ENCODE measurements around the gene GARS1. TPM values are rescaled to one million over a fixed set of nuclear protein-coding genes. Genes with fewer than 3 reads are reported as not detected.

The GARS1 gene
- total and polyA plus RNA-seq, 9 of the 15 experiments (the other 6 are each of a cell fraction or from before 2014, with no cell fraction given), result 142 to 769 (median 272) TPM

DNA sequence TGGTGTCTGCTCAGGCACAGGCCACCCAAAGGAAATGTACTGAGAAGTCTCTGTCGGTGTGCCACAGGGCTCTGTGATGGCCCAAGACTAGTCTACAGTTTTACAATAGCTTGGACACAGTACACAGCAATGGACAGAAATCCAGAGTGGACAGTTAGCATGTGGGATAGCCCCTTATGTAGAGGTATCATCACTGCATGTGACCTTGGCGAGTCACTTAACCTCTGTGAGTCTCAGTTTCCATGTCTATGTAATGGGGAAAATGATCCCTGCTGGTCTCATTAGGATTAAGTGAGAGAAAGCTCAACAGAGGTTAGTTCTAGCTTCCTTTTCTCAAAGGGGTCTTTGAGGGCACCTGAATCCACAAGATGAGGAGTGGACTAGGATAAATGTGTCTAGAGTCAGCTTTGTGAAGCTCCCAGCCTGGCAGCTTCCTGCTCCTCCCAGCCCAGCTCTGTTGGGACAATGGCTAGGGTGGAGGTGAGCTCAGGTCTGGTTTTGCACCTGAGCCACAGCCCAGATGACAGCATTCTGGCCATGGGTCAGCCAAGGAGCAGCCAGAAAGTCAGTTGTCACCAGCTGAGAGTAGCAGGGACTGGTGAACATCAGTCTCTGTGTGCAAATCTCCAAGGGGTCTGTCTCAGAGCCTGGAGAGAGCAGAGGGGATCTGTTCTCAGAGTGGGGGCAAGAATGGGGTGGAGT is 69.7 kb downstream of the GARS1 start:
- CTCF ChIA-PET (ENCODE audit: low intra/inter-chr PET ratio), result no interaction called here
- no peak overlapping the region for H3K27ac ChIP-seq (ENCODE audit: extremely low read depth, low read depth, low read length)
- intact Hi-C loops (cut with micrococcal nuclease), result no loop called here
- no peak overlapping the region for H3K4me3 ChIP-seq
- WGBS (ENCODE audit: insufficient coverage, low coverage, missing lambda C conversion rate), result 0% methylated on average over 2 of the region's 2 CpGs
- no peaks in the 10 kb centered on the region for H3K79me2 ChIP-seq (ENCODE audit: control insufficient read depth, insufficient read depth, low read length)
- peaks cover 4 to 52% of the 10 kb centered on the region in 2 experiments; a peak in 3 of 5 replicates for H3K27me3 ChIP-seq (ENCODE audit: control insufficient read depth in 2 of 2, insufficient read depth in 2 of 2, low read length in 2 of 2)
- H3K9me3 ChIP-seq (replicated peaks; ENCODE audit: control insufficient read depth, insufficient read depth, low read depth, low read length), result no peaks in the 10 kb centered on the region
- in situ Hi-C loops (cut with MboI), result no loop called here
- peaks cover 6% of the 10 kb centered on the region; the same call in 1 of the 2 replicates for H4K20me1 ChIP-seq (replicated peaks; ENCODE audit: control insufficient read depth, insufficient read depth, low read length)
- no peak overlapping the region for H2AFZ ChIP-seq (ENCODE audit: low read depth, low read length)
- POLR2A ChIA-PET, result interaction anchor here (0.6 to 1.4 kb wide), 8 partner anchors 10 to 711 kb away, joined by 3 to 4 read pairs (median 4); no protein-coding TSS in a partner anchor
- no peak for FAIRE-seq
- no peak for ATAC-seq
- H3K4me1 ChIP-seq (replicated peaks in 1 of 2; ENCODE audit: control insufficient read depth in 2 of 2, insufficient read depth in 2 of 2, low read length in 2 of 2), result no peaks in the 10 kb centered on the region
- TF ChIP-seq FOSL1 (tag; conservative IDR thresholded peaks at IDR 0.05) (no peak), ESRRA (IDR thresholded peaks at IDR 0.05; ENCODE audit: borderline replicate concordance, low read depth) (peak; percentile 69; the same call in 1 of the 2 replicates), MLLT1 (IDR thresholded peaks at IDR 0.05) (no peak), HMG20B (CRISPR knock-in tag; IDR thresholded peaks at IDR 0.05) (no peak)
- H3K36me3 ChIP-seq (ENCODE audit: control insufficient read depth, insufficient read depth, low read length), result no peaks in the 10 kb centered on the region
- no TSS peak for BruUV-seq (replicated peaks)
- H3K9me1 ChIP-seq (ENCODE audit: control insufficient read depth, insufficient read depth, low read length), result peaks cover 4% of the 10 kb centered on the region
- no peak overlapping the region for H3K9ac ChIP-seq (ENCODE audit: insufficient read depth in 1 of 2, low read depth in 2 of 2, low read length in 2 of 2)
- no peak overlapping the region for H3K4me2 ChIP-seq (ENCODE audit: insufficient read depth, low read length)
- no peak for DNase-seq (ENCODE audit: extremely low read depth in 1 of 4, low spot score in 3 of 4)
